ENCODE data around the gene CD79A.

CD79A gene

GRCh38 chr19:41907994-41908615 lies 31.0 kb downstream of the CD79A start:
- intact Hi-C loops (cut with DNase I; ENCODE audit: low total_unique reads), result no loop called here
- Histone ChIP-seq H3K4me1 (peaks cover 0 to 4% (median 1%) of the 10 kb centered on the region in 4 donors), H3K36me3 (peaks cover 27 to 53% (median 37%) of the 10 kb centered on the region in 3 donors), H3K27me3 (peaks cover 0 to 23% of the 10 kb centered on the region in 2 donors), H3K9me3 (no peaks in the 10 kb centered on the region), H3K27ac (no peak overlapping the region), H3K4me3 (no peak overlapping the region)
- DNase-seq, result no peak
- no peak for TF ChIP-seq CTCF (IDR thresholded peaks at IDR 0.05)

- Histone ChIP-seq H3K4me1 (peaks cover 0 to 9% (median 4%) of the 10 kb centered on the region in 4 donors), H3K36me3 (peaks cover 21 to 46% (median 29%) of the 10 kb centered on the region in 3 donors), H3K9me3 (no peaks in the 10 kb centered on the region), H3K27ac (no peak overlapping the region), H3K4me3 (no peak overlapping the region), H3K27me3 (peaks cover 0 to 31% of the 10 kb centered on the region in 2 donors)
- no peak for DNase-seq
- TF ChIP-seq CTCF (IDR thresholded peaks at IDR 0.05), result no peak
- intact Hi-C loops (cut with DNase I; ENCODE audit: low total_unique reads), result no loop called here
These were observed 31.8 kb downstream of the CD79A start for GRCh38 chr19:41908724-41909464.

GRCh38 chr19:41909706-41910105 lies 32.6 kb downstream of the CD79A start:
- no peak for DNase-seq
- Histone ChIP-seq H3K4me1 (peaks cover 0 to 9% (median 4%) of the 10 kb centered on the region in 4 donors), H3K9me3 (no peaks in the 10 kb centered on the region), H3K4me3 (no peak overlapping the region), H3K36me3 (peaks cover 13 to 37% (median 21%) of the 10 kb centered on the region in 3 donors), H3K27me3 (peaks cover 0 to 36% of the 10 kb centered on the region in 2 donors), H3K27ac (no peak overlapping the region)
- intact Hi-C loops (cut with DNase I; ENCODE audit: low total_unique reads), result no loop called here
- TF ChIP-seq CTCF (IDR thresholded peaks at IDR 0.05), result no peak

GRCh38 chr19:41910240-41910991 lies 33.3 kb downstream of the CD79A start:
- intact Hi-C loops (cut with DNase I; ENCODE audit: low total_unique reads), result no loop called here
- peaks cover 0 to 16% (median 6%) of the 10 kb centered on the region in 4 donors for H3K4me1 ChIP-seq
- no peak for DNase-seq
- H3K4me3 ChIP-seq, result no peak overlapping the region
- H3K36me3 ChIP-seq, result peaks cover 6 to 30% (median 14%) of the 10 kb centered on the region in 3 donors
- no peak for TF ChIP-seq CTCF (IDR thresholded peaks at IDR 0.05)
- no peaks in the 10 kb centered on the region for H3K9me3 ChIP-seq
- peaks cover 0 to 42% of the 10 kb centered on the region in 2 donors for H3K27me3 ChIP-seq
- H3K27ac ChIP-seq, result no peak overlapping the region

- Histone ChIP-seq H3K4me3 (no peak overlapping the region), H3K27me3 (peaks cover 0 to 51% of the 10 kb centered on the region in 2 donors), H3K4me1 (peaks cover 0 to 16% (median 7%) of the 10 kb centered on the region in 4 donors), H3K27ac (no peak overlapping the region), H3K9me3 (no peaks in the 10 kb centered on the region), H3K36me3 (peaks cover 0 to 22% (median 6%) of the 10 kb centered on the region in 3 donors)
- DNase-seq, result no peak
- TF ChIP-seq CTCF (IDR thresholded peaks at IDR 0.05), result no peak
- intact Hi-C loops (cut with DNase I; ENCODE audit: low total_unique reads), result no loop called here
These were observed 34.2 kb downstream of the CD79A start for GRCh38 chr19:41910992-41911888.
